Neuronal stem cell (in vitro differentiated cells): Measurements from ENCODE around the gene SLC12A7.
"Not testable (repeated sequence)": the region's sequence is repeated elsewhere in the genome, so short reads cannot be mapped to it uniquely, and the experiment has no call there.

Experiments used
- DNase-seq: peaks from one replicate; pipeline ENCODE4 v3.0.0-alpha.2; 2013; ENCODE audit warnings: low spot score
- H2AFZ ChIP-seq: one replicate; pipeline ENCODE4 v1.6.1; 2013; ENCODE audit warnings: mild to moderate bottlenecking, low read length, inconsistent platforms
- H2AK5ac ChIP-seq: 2 replicates; pipeline ENCODE4 v1.6.1; 2013; ENCODE audit warnings: low read depth, mild to moderate bottlenecking, inconsistent platforms, low read length, moderate library complexity, mixed read lengths
- H2BK120ac ChIP-seq: 2 replicates; pipeline ENCODE4 v1.6.1; 2013; ENCODE audit warnings: low read depth, mild to moderate bottlenecking, inconsistent platforms, low read length, moderate library complexity, mixed read lengths
- H2BK12ac ChIP-seq: one replicate; pipeline ENCODE4 v1.6.1; 2013; ENCODE audit warnings: low read length, inconsistent platforms
- H2BK15ac ChIP-seq: 2 replicates; pipeline ENCODE4 v1.6.1; 2013; ENCODE audit warnings: mild to moderate bottlenecking, low read length, inconsistent platforms, mixed read lengths
- H2BK5ac ChIP-seq: one replicate; pipeline ENCODE4 v1.6.1; 2013; ENCODE audit warnings: inconsistent platforms, mild to moderate bottlenecking, low read length, moderate library complexity
- H3K14ac ChIP-seq: one replicate; pipeline ENCODE4 v1.6.1; 2013; ENCODE audit warnings: low read length, inconsistent platforms
- H3K18ac ChIP-seq: 2 replicates; pipeline ENCODE4 v1.6.1; 2013; ENCODE audit warnings: low read length, inconsistent platforms
- H3K23ac ChIP-seq: 2 replicates; pipeline ENCODE4 v1.6.1; 2013; ENCODE audit warnings: low read depth, mild to moderate bottlenecking, mixed read lengths, low read length, inconsistent platforms; ENCODE audit not compliant: poor library complexity
- H3K27ac ChIP-seq: replicated peaks from 3 replicates; pipeline ENCODE4 v1.5.1; 2013; ENCODE audit warnings: low read length, inconsistent platforms
- H3K27me3 ChIP-seq, 3 experiments: 2 replicates each; pipeline ENCODE4 v1.6.1; 2013; ENCODE audit warnings: low read length in 3 of 3, mild to moderate bottlenecking in 2 of 3, inconsistent platforms in 1 of 3, low read depth in 1 of 3, mixed read lengths in 1 of 3, moderate library complexity in 1 of 3; ENCODE audit not compliant: control insufficient read depth in 3 of 3, insufficient read depth in 3 of 3
- H3K36me3 ChIP-seq, 2 donors: replicated peaks in 1 of 2; 2 replicates each; pipeline ENCODE4 v1.6.1; 2013; ENCODE audit warnings: low read length in 2 of 2; ENCODE audit not compliant: control insufficient read depth in 2 of 2, insufficient read depth in 2 of 2
- H3K4ac ChIP-seq: 2 replicates; pipeline ENCODE4 v1.6.1; 2013; ENCODE audit warnings: inconsistent platforms, mild to moderate bottlenecking, low read length, moderate library complexity
- H3K4me1 ChIP-seq, 2 donors: 1 replicate in 1 of 2; 2 replicates in 1 of 2; pipeline ENCODE4 v1.6.1; 2013; ENCODE audit warnings: low read length in 2 of 2, low read depth in 1 of 2; ENCODE audit not compliant: control insufficient read depth in 2 of 2, insufficient read depth in 1 of 2
- H3K4me2 ChIP-seq: one replicate; pipeline ENCODE4 v1.6.1; 2013; ENCODE audit warnings: mild to moderate bottlenecking, low read length, inconsistent platforms; ENCODE audit not compliant: insufficient read depth, poor library complexity, severe bottlenecking
- H3K4me3 ChIP-seq, 2 donors: 2 replicates each; pipeline ENCODE4 v1.5.1; 2013; ENCODE audit warnings: low read length in 2 of 2, mild to moderate bottlenecking in 2 of 2, inconsistent platforms in 1 of 2, moderate library complexity in 1 of 2
- H3K79me1 ChIP-seq: one replicate; pipeline ENCODE4 v1.6.1; 2013; ENCODE audit warnings: low read depth, mild to moderate bottlenecking, inconsistent platforms, low read length, moderate library complexity
- H3K9ac ChIP-seq: one replicate; pipeline ENCODE4 v1.6.1; 2013; ENCODE audit warnings: mild to moderate bottlenecking, low read depth, low read length, inconsistent platforms; ENCODE audit not compliant: poor library complexity
- H3K9me3 ChIP-seq, 2 donors: replicated peaks in 1 of 2; 2 replicates each; pipeline versions ENCODE3 to v1.6.1; 2013; ENCODE audit warnings: low read length in 2 of 2, mild to moderate bottlenecking in 2 of 2, inconsistent platforms in 1 of 2, low read depth in 1 of 2, mixed read lengths in 1 of 2, moderate library complexity in 1 of 2; ENCODE audit not compliant: control insufficient read depth in 2 of 2, insufficient read depth in 1 of 2
- H4K8ac ChIP-seq: one replicate; pipeline ENCODE4 v1.6.1; 2013; ENCODE audit warnings: low read depth, mild to moderate bottlenecking, inconsistent platforms, low read length, moderate library complexity
- H4K91ac ChIP-seq: one replicate; pipeline ENCODE4 v1.6.1; 2013; ENCODE audit warnings: low read length, low read depth, mild to moderate bottlenecking, inconsistent platforms; ENCODE audit not compliant: poor library complexity
- WGBS, 2 donors: extraction: QIAGEN DNeasy Blood & Tissue Kit; methylation state at CpG; one replicate each; pipeline ENCODE4 v1.1.7; 2013; ENCODE audit warnings: missing lambda C conversion rate in 2 of 2, mixed read lengths in 1 of 2; ENCODE audit not compliant: insufficient read length in 2 of 2, insufficient replicate concordance in 1 of 2; ENCODE audit errors: extremely low coverage in 2 of 2; 5-methylcytosine and 5-hydroxymethylcytosine counted together

The SLC12A7 gene

GRCh38 chr5:1129711-1130055 is 17.8 kb upstream of the SLC12A7 start:
- H3K23ac ChIP-seq, result no peak overlapping the region
- no peak overlapping the region for H3K9ac ChIP-seq
- no peak overlapping the region for H3K14ac ChIP-seq
- H4K8ac ChIP-seq, result no peak overlapping the region
- no peak overlapping the region for H4K91ac ChIP-seq
- no peak for DNase-seq
- H2BK5ac ChIP-seq, result no peak overlapping the region
- H2BK120ac ChIP-seq, result no peak overlapping the region
- peaks cover 0 to under 1% of the 10 kb centered on the region in 2 donors for H3K9me3 ChIP-seq
- WGBS, 2 donors, result no CpG with 5 or more reads among the region's 9 CpGs
- H2AK5ac ChIP-seq, result no peak overlapping the region
- H2BK12ac ChIP-seq, result no peak overlapping the region
- no peak overlapping the region for H3K27ac ChIP-seq
- H3K36me3 ChIP-seq, result no peaks in the 10 kb centered on the region
- H3K4ac ChIP-seq, result no peak overlapping the region
- no peak overlapping the region for H3K18ac ChIP-seq
- no peaks in the 10 kb centered on the region for H3K79me1 ChIP-seq
- no peak overlapping the region for H3K4me3 ChIP-seq
- peaks cover 4 to 7% of the 10 kb centered on the region in 2 donors for H3K4me1 ChIP-seq
- H2AFZ ChIP-seq, result no peak overlapping the region
- no peak overlapping the region for H2BK15ac ChIP-seq
- H3K4me2 ChIP-seq, result no peak overlapping the region
- H3K27me3 ChIP-seq, result peaks cover 0 to 19% (median 0%) of the 10 kb centered on the region in 3 experiments

DNA sequence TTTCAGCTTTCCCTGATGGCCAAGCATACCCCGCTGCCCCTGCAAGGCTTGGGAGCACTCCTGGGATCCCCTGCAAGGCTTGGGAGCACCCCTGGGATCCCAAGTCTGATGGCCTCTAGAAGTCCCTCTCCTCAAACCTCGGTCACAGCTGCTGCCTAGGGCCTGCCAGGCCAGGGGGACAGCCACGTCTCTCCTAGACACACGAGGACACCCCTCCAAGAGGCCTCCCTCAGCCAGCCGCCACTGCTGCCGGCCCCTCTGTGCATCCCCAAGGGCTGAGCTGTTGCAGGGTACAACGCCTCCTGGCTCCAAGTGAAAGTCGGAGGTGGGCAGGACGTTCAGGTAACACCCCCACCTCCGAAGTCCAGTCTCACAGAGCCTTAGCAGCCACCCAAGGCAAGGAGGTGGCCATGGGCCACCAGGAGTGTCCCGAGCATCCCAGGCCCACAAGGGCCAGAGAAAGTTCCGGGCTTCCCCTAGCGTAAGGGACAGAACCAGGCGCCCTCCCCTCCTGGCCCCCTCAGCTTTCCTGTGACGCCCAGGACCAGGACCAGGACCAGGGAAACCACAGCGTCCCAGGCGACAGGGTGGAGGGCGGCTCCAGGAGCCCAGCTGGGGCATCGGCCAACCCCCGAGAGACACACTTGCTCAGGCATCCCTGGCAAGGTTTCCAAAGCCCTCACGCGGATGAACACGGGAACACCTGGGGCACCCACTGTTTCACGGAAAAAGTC is 17.3 kb upstream of the SLC12A7 start:
- Histone ChIP-seq H3K4me1 (peaks cover 4 to 7% of the 10 kb centered on the region in 2 donors), H3K9ac (no peak overlapping the region), H2AK5ac (peak overlapping the region; percentile 54), H2BK120ac (no peak overlapping the region), H3K18ac (peak overlapping the region; percentile 73), H2AFZ (no peak overlapping the region), H3K36me3 (no peaks in the 10 kb centered on the region), H2BK12ac (peak overlapping the region; percentile 79), H3K4ac (no peak overlapping the region), H3K27ac (no peak overlapping the region), H3K27me3 (peaks cover 0 to 22% (median 0%) of the 10 kb centered on the region in 3 experiments), H3K4me3 (no peak overlapping the region), H4K8ac (no peak overlapping the region), H2BK15ac (peak overlapping the region; percentile 41), H4K91ac (peak overlapping the region; percentile 41), H3K23ac (no peak overlapping the region), H3K9me3 (peaks cover 0 to 6% of the 10 kb centered on the region in 2 donors), H3K14ac (no peak overlapping the region), H3K79me1 (no peaks in the 10 kb centered on the region), H3K4me2 (no peak overlapping the region), H2BK5ac (no peak overlapping the region)
- no CpG with 5 or more reads among the region's 24 CpGs for WGBS, 2 donors
- DNase-seq, result no peak

DNA sequence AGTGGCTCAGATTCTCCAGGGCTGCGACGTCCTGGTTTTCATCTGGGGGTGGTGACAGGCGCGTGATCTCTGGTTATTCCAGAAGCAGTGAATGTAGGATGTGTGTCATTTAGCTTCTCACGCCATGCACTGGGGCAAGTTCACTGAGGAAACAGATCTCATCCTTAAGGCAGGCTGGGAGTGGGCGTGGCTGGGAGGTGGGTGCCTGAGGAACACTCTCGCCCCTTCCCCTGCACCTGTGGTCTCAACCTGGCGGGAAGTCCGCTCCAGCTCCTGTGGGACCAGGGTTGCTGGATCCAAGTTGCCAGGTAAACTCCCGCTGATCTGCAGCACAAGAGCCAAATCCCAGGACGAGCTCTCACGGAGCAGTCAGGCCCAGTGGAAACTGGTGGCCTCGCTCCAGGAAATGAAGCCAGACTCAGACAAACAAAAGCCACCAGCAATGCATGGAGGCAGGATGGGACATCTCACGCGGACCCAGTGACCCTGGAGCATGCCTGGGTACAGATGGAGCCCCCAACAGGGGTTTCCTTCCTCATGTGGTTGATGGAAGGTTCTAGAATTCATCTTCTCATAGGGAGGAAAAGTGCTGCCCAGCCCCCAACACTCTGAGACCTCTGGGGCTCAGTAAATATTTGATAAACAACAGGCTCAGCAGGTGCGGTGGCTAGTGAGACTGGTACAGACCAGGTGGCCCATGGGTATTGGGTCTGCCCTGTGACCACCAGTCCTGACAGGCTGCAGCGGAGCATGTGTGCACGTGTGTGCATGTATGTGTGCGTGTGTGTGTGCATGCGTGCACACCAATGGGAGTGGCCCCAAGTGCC is 16.3 kb upstream of the SLC12A7 start:
- no peak for DNase-seq

DNA sequence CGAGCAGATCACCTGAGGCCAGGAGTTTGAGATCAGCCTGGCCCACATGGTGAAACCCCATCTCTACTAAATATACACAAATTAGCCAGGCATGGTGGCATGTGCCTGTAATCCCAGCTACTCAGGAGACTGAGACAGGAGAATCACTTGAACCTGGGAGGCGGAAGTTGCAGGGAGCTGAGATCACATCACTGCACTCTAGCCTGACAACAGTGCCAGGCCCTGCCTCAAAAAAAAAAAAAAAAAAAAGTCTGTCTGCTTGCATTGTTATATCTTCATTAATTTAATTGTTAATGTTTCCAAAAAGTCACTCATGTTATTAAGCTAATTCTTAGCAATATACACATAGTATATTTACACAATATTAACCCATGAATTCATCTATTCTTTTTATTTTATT is 13.8 kb upstream of the SLC12A7 start:
- H3K4me3 ChIP-seq, H3K18ac ChIP-seq, H2AK5ac ChIP-seq, H3K14ac ChIP-seq, H3K9ac ChIP-seq, H2BK5ac ChIP-seq, H2BK120ac ChIP-seq, H3K27ac ChIP-seq, H4K8ac ChIP-seq, H3K4ac ChIP-seq, H3K23ac ChIP-seq, H3K9me3 ChIP-seq, H3K4me1 ChIP-seq, H3K4me2 ChIP-seq, H4K91ac ChIP-seq, H2BK12ac ChIP-seq, H3K79me1 ChIP-seq, H2AFZ ChIP-seq, H3K36me3 ChIP-seq, H2BK15ac ChIP-seq, DNase-seq: not testable (repeated sequence)
- WGBS, 2 donors, result no CpG with 5 or more reads among the region's 2 CpGs
- H3K27me3 ChIP-seq, result peaks cover 0 to 25% (median 0%) of the 10 kb centered on the region in 3 experiments

More for the DNA sequence above, 16.3 kb upstream of the SLC12A7 start:
- Histone ChIP-seq H3K18ac (peak overlapping the region; percentile 67), H3K36me3 (no peaks in the 10 kb centered on the region), H2AFZ (no peak overlapping the region), H3K4me3 (peak overlapping the region in 1 of 2 donors; percentile 21), H3K23ac (peak overlapping the region; percentile 39), H3K27me3 (peaks cover 0 to 19% (median 0%) of the 10 kb centered on the region in 3 experiments), H3K9ac (no peak overlapping the region), H3K9me3 (peaks cover 0 to 8% of the 10 kb centered on the region in 2 donors), H3K79me1 (no peaks in the 10 kb centered on the region), H4K91ac (no peak overlapping the region), H3K4me2 (no peak overlapping the region), H3K4me1 (peaks cover 0 to 2% of the 10 kb centered on the region in 2 donors), H2BK12ac (no peak overlapping the region), H2AK5ac (peak overlapping the region; percentile 68), H2BK5ac (no peak overlapping the region), H3K14ac (peak overlapping the region; percentile 84), H2BK120ac (no peak overlapping the region), H3K27ac (no peak overlapping the region), H3K4ac (no peak overlapping the region), H2BK15ac (peak overlapping the region; percentile 41), H4K8ac (no peak overlapping the region)
- no CpG with 5 or more reads among the region's 20 CpGs for WGBS, 2 donors
